Smooth muscle cell (in vitro differentiated cells): ENCODE results near the gene CNN2. TPM values are rescaled to one million over a fixed set of nuclear protein-coding genes. Genes with fewer than 3 reads are reported as not detected.

ENCODE experiments used
- DNase-seq: peaks from one replicate; lab custom pipeline; 2025; ENCODE audit not compliant: unreplicated experiment; lab: John Stamatoyannopoulos, UW
- H2AFZ ChIP-seq: fragments of 200-600 bp; sonication (generic); 2 replicates; pipeline ENCODE4 v1.6.0; 2016; ENCODE audit warnings: antibody characterized with exemption, low read depth, mild to moderate bottlenecking
- H3F3A ChIP-seq: fragments of 200-600 bp; sonication (generic); 2 replicates; pipeline ENCODE4 v1.6.0; 2017; ENCODE audit warnings: antibody characterized with exemption, low read depth
- H3K27ac ChIP-seq: fragments of 200-600 bp; sonication (generic); 2 replicates; pipeline ENCODE4 v1.5.1; 2016; ENCODE audit warnings: low read depth, mild to moderate bottlenecking
- H3K27me3 ChIP-seq: fragments of 200-600 bp; sonication (generic); 2 replicates; pipeline ENCODE4 v1.6.1; 2016; ENCODE audit warnings: low read depth, mild to moderate bottlenecking
- H3K36me3 ChIP-seq: fragments of 200-600 bp; sonication (generic); 2 replicates; pipeline ENCODE4 v1.5.1; 2016; ENCODE audit warnings: low read depth
- H3K4me1 ChIP-seq: fragments of 200-600 bp; sonication (generic); 2 replicates; pipeline ENCODE4 v1.5.1; 2016; ENCODE audit warnings: low read depth
- H3K4me2 ChIP-seq: fragments of 200-600 bp; sonication (generic); 2 replicates; pipeline ENCODE4 v1.6.0; 2016; ENCODE audit warnings: mild to moderate bottlenecking
- H3K4me3 ChIP-seq: fragments of 200-600 bp; sonication (generic); 2 replicates; pipeline ENCODE4 v1.5.1; 2016; ENCODE audit warnings: mild to moderate bottlenecking
- H3K79me2 ChIP-seq: fragments of 200-600 bp; sonication (generic); 2 replicates; pipeline ENCODE4 v1.6.0; 2016; ENCODE audit warnings: low read depth, mild to moderate bottlenecking
- H3K9ac ChIP-seq: fragments of 200-600 bp; sonication (generic); 2 replicates; pipeline ENCODE4 v1.6.0; 2016; ENCODE audit warnings: low read depth
- H3K9me3 ChIP-seq: fragments of 200-600 bp; sonication (generic); replicated peaks from 2 replicates; pipeline ENCODE4 v1.5.1; 2016; ENCODE audit warnings: low read depth
- H4K20me1 ChIP-seq: fragments of 200-600 bp; sonication (generic); 2 replicates; pipeline ENCODE4 v1.6.0; 2016; ENCODE audit warnings: low read depth
- CTCF ChIP-seq: fragments of 200-600 bp; sonication (generic); IDR thresholded peaks from 2 replicates; pipeline ENCODE4 v1.5.1; 2017; ENCODE audit warnings: borderline replicate concordance, mild to moderate bottlenecking, antibody characterized with exemption; ENCODE audit not compliant: insufficient read depth, poor library complexity, severe bottlenecking
- WGBS: methylation state at CpG from one replicate; pipeline ENCODE4 v1.1.7; 2016; ENCODE audit warnings: low lambda C conversion rate; 5-methylcytosine and 5-hydroxymethylcytosine counted together
- polyA plus RNA-seq: library from polyadenylated mRNA; unstranded; fragments of >200 nt; fragmentation: Nextera tagmentation; extraction: Ambion mirVana; gene quantifications from 2 replicates; pipeline ENCODE4 v1.2.1, GENCODE V29; 2016
- total RNA-seq: library from RNA; depleted of rRNA; stranded (reverse); fragments of >200 nt; gene quantifications from 2 replicates; pipeline ENCODE4 v1.2.3, GENCODE V29; 2014

Gene CNN2
- total and polyA plus RNA-seq, 2 experiments from 2014 or later = 150 to 392 TPM

GRCh38 chr19:1015061-1015781, 11.2 kb upstream of the CNN2 start:
- Histone ChIP-seq H3K27me3 (no peaks in the 10 kb centered on the region), H3K9me3 (no peaks in the 10 kb centered on the region), H3K36me3 (no peaks in the 10 kb centered on the region), H2AFZ (no peak overlapping the region), H3K9ac (no peak overlapping the region), H3K4me3 (no peak overlapping the region), H3K4me1 (peaks cover 27% of the 10 kb centered on the region), H3K27ac (no peak overlapping the region), H4K20me1 (peaks cover 79% of the 10 kb centered on the region), H3F3A (no peaks in the 10 kb centered on the region), H3K79me2 (peaks cover 73% of the 10 kb centered on the region), H3K4me2 (no peak overlapping the region)
- no peak for DNase-seq
- no peak for TF ChIP-seq CTCF
- WGBS = 99% methylated on average over 20 of the region's 29 CpGs

GRCh38 chr19:1015782-1016646, 10.4 kb upstream of the CNN2 start:
- TF ChIP-seq CTCF = no peak
- no peaks in the 10 kb centered on the region for H3K36me3 ChIP-seq
- peaks cover 83% of the 10 kb centered on the region for H4K20me1 ChIP-seq
- H3K4me2 ChIP-seq = peak overlapping the region; percentile 62
- H3K27ac ChIP-seq = peak overlapping the region; percentile 80
- H3K27me3 ChIP-seq = no peaks in the 10 kb centered on the region
- H3K9me3 ChIP-seq = no peaks in the 10 kb centered on the region
- H3K9ac ChIP-seq = no peak overlapping the region
- H3K4me1 ChIP-seq = peaks cover 27% of the 10 kb centered on the region
- no peak overlapping the region for H2AFZ ChIP-seq
- 78% methylated on average over 30 of the region's 31 CpGs for WGBS
- H3K4me3 ChIP-seq = no peak overlapping the region
- H3F3A ChIP-seq = no peaks in the 10 kb centered on the region
- no peak for DNase-seq
- peaks cover 77% of the 10 kb centered on the region for H3K79me2 ChIP-seq

GRCh38 chr19:1016647-1017114, 9.7 kb upstream of the CNN2 start:
- H3K9ac ChIP-seq = peak overlapping the region; percentile 24
- WGBS = 37% methylated on average over 12 of the region's 12 CpGs
- no peaks in the 10 kb centered on the region for H3K36me3 ChIP-seq
- H4K20me1 ChIP-seq = peaks cover 83% of the 10 kb centered on the region
- no peaks in the 10 kb centered on the region for H3K9me3 ChIP-seq
- H3K4me2 ChIP-seq = peak overlapping the region; percentile 62
- no peaks in the 10 kb centered on the region for H3K27me3 ChIP-seq
- TF ChIP-seq CTCF = no peak
- peaks cover 27% of the 10 kb centered on the region for H3K4me1 ChIP-seq
- H3F3A ChIP-seq = no peaks in the 10 kb centered on the region
- H3K79me2 ChIP-seq = peaks cover 77% of the 10 kb centered on the region
- no peak overlapping the region for H3K4me3 ChIP-seq
- DNase-seq = no peak
- H3K27ac ChIP-seq = peak overlapping the region; percentile 80
- no peak overlapping the region for H2AFZ ChIP-seq
